Endothelial cell (in vitro differentiated cells): ENCODE measurements around the gene IRAG1. TPM values are rescaled to one million over a fixed set of nuclear protein-coding genes. Genes with fewer than 3 reads are reported as not detected.

Experiments used
- DNase-seq: peaks from one replicate; pipeline ENCODE4 v3.0.0; 2021; ENCODE audit warnings: low spot score
- H3K27ac Mint-ChIP-seq: one replicate; pipeline ENCODE4 v1.8.0; 2021; ENCODE audit warnings: mixed read lengths, inconsistent platforms; ENCODE audit not compliant: unreplicated experiment
- H3K27me3 Mint-ChIP-seq: one replicate; pipeline ENCODE4 v1.8.0; 2021; ENCODE audit warnings: mild to moderate bottlenecking, moderate library complexity, mixed read lengths, inconsistent platforms; ENCODE audit not compliant: unreplicated experiment
- H3K36me3 Mint-ChIP-seq: one replicate; pipeline ENCODE4 v1.8.0; 2021; ENCODE audit warnings: mild to moderate bottlenecking, low read depth, mixed read lengths, inconsistent platforms; ENCODE audit not compliant: unreplicated experiment
- H3K4me1 Mint-ChIP-seq: one replicate; pipeline ENCODE4 v1.8.0; 2021; ENCODE audit warnings: mild to moderate bottlenecking, mixed read lengths, inconsistent platforms; ENCODE audit not compliant: unreplicated experiment
- H3K4me3 Mint-ChIP-seq: one replicate; pipeline ENCODE4 v1.8.0; 2021; ENCODE audit warnings: mild to moderate bottlenecking, mixed read lengths, inconsistent platforms; ENCODE audit not compliant: unreplicated experiment
- H3K9me3 Mint-ChIP-seq: one replicate; pipeline ENCODE4 v1.8.0; 2021; ENCODE audit warnings: mixed read lengths, inconsistent platforms; ENCODE audit not compliant: unreplicated experiment
- total RNA-seq: library from RNA; stranded (reverse); fragmentation: NEBNext Ultra II Directional; extraction: Animal tissue kit (Norgen Biotek cat#: 25700); gene quantifications from one replicate; pipeline ENCODE4 v1.2.1, GENCODE V29; 2021; ENCODE audit not compliant: unreplicated experiment
- TF ChIP-seq, protein P1 (sequence below): fragments of 200-600 bp; sonication (generic); IDR thresholded peaks from one replicate; pipeline ENCODE4 v1.5.0; 2021; ENCODE audit warnings: antibody characterized with exemption; ENCODE audit not compliant: unreplicated experiment

The IRAG1 gene
- total RNA-seq, 1 donor from 2014 or later, result 8.7 TPM

DNA sequence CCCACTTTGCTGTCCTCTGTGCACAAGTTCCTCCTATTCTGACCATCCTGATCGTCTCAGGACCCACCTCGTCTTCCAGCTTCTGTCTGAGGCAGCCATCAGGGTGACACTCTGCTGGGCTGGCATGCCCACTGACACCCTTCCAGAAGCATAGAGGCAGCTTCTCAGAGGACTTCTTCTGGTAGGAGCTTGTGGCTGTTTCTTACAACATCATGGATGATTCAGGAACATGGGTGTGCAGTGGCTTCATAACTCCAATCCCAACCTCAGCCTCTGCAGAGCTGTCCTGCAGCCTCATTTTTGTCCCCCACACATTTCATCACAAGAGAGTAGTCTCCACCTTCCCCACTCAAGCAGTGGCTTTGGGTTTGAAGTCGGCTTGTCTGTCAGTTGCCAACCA, 36.6 kb upstream of the IRAG1 start:
- H3K36me3 Mint-ChIP-seq, result peaks cover 4% of the 10 kb centered on the region
- H3K4me3 Mint-ChIP-seq, result no peak overlapping the region
- peak overlapping the region; percentile 1 for H3K27ac Mint-ChIP-seq
- DNase-seq, result no peak
- no peaks in the 10 kb centered on the region for H3K27me3 Mint-ChIP-seq
- H3K9me3 Mint-ChIP-seq, result no peaks in the 10 kb centered on the region
- TF ChIP-seq, protein P1, sequence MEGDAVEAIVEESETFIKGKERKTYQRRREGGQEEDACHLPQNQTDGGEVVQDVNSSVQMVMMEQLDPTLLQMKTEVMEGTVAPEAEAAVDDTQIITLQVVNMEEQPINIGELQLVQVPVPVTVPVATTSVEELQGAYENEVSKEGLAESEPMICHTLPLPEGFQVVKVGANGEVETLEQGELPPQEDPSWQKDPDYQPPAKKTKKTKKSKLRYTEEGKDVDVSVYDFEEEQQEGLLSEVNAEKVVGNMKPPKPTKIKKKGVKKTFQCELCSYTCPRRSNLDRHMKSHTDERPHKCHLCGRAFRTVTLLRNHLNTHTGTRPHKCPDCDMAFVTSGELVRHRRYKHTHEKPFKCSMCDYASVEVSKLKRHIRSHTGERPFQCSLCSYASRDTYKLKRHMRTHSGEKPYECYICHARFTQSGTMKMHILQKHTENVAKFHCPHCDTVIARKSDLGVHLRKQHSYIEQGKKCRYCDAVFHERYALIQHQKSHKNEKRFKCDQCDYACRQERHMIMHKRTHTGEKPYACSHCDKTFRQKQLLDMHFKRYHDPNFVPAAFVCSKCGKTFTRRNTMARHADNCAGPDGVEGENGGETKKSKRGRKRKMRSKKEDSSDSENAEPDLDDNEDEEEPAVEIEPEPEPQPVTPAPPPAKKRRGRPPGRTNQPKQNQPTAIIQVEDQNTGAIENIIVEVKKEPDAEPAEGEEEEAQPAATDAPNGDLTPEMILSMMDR, result no peak
- H3K4me1 Mint-ChIP-seq, result peaks cover 12% of the 10 kb centered on the region

GRCh38 chr11:10728789-10729472, 35.4 kb upstream of the IRAG1 start:
- Mint-ChIP-seq H3K4me3 (peak overlapping the region; percentile 86), H3K27ac (no peak overlapping the region), H3K9me3 (no peaks in the 10 kb centered on the region), H3K27me3 (no peaks in the 10 kb centered on the region), H3K36me3 (peaks cover 4% of the 10 kb centered on the region), H3K4me1 (peaks cover 2% of the 10 kb centered on the region)
- TF ChIP-seq, protein P1, result no peak
- DNase-seq, result peak; percentile 53

- Mint-ChIP-seq H3K27ac (no peak overlapping the region), H3K4me1 (no peaks in the 10 kb centered on the region), H3K9me3 (no peaks in the 10 kb centered on the region), H3K36me3 (peaks cover 4% of the 10 kb centered on the region), H3K27me3 (no peaks in the 10 kb centered on the region), H3K4me3 (peak overlapping the region; percentile 3)
- DNase-seq, result no peak
- TF ChIP-seq, protein P1, result no peak
These were observed 34.6 kb upstream of the IRAG1 start for GRCh38 chr11:10728154-10728553.

GRCh38 chr11:10727146-10727851, 33.7 kb upstream of the IRAG1 start:
- peaks cover 4% of the 10 kb centered on the region for H3K36me3 Mint-ChIP-seq
- H3K27me3 Mint-ChIP-seq, result no peaks in the 10 kb centered on the region
- peaks cover 2% of the 10 kb centered on the region for H3K4me1 Mint-ChIP-seq
- no peak overlapping the region for H3K4me3 Mint-ChIP-seq
- no peak overlapping the region for H3K27ac Mint-ChIP-seq
- no peaks in the 10 kb centered on the region for H3K9me3 Mint-ChIP-seq
- TF ChIP-seq, protein P1, result no peak
- no peak for DNase-seq

DNA sequence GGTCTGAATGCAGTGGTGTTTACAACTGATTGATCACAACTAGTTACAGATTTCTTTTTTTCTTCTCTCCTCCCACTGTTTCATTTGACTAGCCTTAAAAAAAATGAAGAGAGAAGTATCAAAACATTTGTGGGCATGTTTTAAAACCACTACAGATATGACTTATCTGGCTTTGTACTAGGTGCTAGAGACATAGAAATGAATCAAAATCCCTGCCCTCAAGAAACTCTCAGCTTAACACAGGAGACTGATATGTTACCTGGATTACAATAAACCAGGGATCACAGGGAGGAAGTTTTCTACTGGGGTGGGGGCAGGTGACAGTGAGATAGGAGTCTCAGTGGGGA, 32.3 kb upstream of the IRAG1 start:
- H3K27ac Mint-ChIP-seq, result no peak overlapping the region
- H3K27me3 Mint-ChIP-seq, result no peaks in the 10 kb centered on the region
- no peaks in the 10 kb centered on the region for H3K9me3 Mint-ChIP-seq
- TF ChIP-seq, protein P1, result no peak
- peaks cover 10% of the 10 kb centered on the region for H3K4me1 Mint-ChIP-seq
- no peak for DNase-seq
- H3K36me3 Mint-ChIP-seq, result no peaks in the 10 kb centered on the region
- no peak overlapping the region for H3K4me3 Mint-ChIP-seq
